HG03354 (cell line): Measurements from ENCODE around the gene AGAP3.

Experiments
- ATAC-seq: cut with Tn5 transposase; IDR thresholded peaks from one replicate; pipeline ENCODE4 v1.9.1; 2021; ENCODE audit warnings: mild to moderate bottlenecking; ENCODE audit not compliant: unreplicated experiment, poor library complexity, severe bottlenecking

Gene AGAP3

DNA sequence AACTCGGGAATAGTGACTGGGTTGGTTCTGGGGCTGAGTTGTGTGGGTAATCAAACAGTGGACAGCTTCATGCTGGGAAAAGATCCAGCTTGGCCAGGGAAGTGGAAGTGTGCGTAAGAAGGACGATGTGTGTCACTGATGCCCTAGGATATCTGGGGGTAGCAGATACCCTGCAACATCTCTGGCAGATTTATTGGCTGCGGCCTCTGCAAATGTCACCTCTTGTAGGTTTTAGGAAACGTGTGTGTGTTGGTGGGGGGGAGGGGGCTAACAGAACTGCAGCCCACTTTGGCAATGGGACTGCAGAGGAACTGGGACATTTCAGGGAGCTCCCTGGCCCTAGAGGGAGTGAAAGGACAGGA lies 965 bp upstream of the AGAP3 start:
- no peak for ATAC-seq

GRCh38 chr7:151086802-151087244 lies 548 bp downstream of the AGAP3 start:
- no peak for ATAC-seq

GRCh38 chr7:151087245-151088018 lies 1.2 kb downstream of the AGAP3 start:
- ATAC-seq: peak; percentile 14

GRCh38 chr7:151088019-151088855 lies 2.0 kb downstream of the AGAP3 start:
- ATAC-seq: no peak

GRCh38 chr7:151088856-151089699 lies 2.8 kb downstream of the AGAP3 start:
- ATAC-seq: no peak

GRCh38 chr7:151089893-151090730 lies 3.8 kb downstream of the AGAP3 start:
- ATAC-seq: no peak

- ATAC-seq: no peak
These were observed 4.7 kb downstream of the AGAP3 start for GRCh38 chr7:151091003-151091402.

- ATAC-seq: no peak
These were observed 5.2 kb downstream of the AGAP3 start for GRCh38 chr7:151091431-151091830.

GRCh38 chr7:151091988-151092387 lies 5.7 kb downstream of the AGAP3 start:
- ATAC-seq: no peak

DNA sequence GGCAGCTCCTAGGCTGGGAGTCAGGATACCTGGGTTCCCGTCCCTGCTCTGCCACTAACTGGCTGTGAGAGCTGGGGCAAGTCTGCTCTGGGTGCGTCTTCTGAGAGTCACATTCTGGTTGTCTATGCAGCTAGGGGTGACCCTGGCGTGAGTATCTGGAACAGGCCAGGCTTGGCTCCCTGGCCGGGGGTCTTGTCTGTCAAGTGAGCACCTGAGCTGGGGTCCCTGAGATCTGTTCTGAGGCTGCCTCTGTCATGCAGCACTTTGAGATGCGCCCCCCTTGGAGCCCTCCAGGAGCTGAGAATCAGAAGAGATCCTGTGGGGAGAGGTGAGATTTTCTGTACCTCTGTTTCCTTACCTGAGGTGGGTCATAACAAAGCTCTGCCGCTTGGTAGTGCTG lies 7.5 kb downstream of the AGAP3 start:
- no peak for ATAC-seq

DNA sequence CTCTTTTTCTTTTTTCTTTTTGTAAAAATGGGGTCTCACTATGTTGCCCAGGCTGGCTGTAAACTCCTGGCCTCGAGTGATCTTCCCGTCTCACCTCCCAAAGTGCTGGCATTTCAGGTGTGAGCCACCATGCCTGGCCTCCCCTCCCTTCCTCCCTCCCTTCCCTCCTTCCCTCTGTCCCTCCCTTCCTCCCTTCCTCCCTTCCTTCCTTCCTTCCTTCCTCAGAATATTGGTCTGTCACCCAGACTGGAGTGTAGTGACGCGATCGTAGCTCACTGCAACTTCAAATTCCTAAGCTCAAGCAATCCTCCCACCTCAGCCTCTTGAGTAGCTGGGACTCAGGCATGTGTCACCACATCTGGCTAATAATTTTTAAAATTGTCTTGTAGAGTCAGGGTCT lies 8.4 kb downstream of the AGAP3 start:
- ATAC-seq: no peak

- no peak for ATAC-seq
These were observed 9.0 kb downstream of the AGAP3 start for GRCh38 chr7:151095123-151095797.

DNA sequence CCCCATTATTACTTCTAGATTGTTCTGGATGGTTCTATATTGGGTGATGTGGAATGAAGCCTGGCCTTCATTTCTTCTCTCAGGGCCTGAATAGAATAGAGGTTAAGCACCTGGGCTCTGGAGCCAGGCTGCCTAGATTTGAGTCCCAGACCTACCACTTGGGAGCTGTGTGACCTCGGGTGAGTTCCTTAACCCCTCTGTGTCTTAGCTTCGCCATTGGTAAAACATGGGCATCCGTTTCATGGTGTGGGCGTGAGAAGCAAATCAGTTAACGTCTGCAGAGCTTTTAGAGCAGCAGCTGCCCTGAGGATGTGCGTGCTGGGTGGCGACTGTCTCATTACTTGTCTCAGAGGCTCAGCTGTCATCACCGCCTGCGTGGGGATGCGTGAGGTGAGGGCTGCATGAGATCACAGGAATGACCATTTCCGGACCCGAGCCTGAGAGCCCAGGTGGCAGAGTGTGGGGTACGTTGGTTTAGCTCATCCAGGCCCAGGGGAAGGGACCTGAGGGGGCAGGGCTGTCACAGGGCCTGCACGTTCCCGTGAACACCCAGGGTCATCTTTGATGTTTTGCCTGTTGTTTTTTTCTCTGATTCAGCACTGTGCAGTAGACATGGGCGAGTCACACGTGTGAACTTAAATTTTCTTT lies 9.7 kb downstream of the AGAP3 start:
- no peak for ATAC-seq

GRCh38 chr7:151099486-151100211 lies 13.4 kb downstream of the AGAP3 start:
- no peak for ATAC-seq

GRCh38 chr7:151100921-151101320 lies 14.6 kb downstream of the AGAP3 start:
- no peak for ATAC-seq

GRCh38 chr7:151101621-151102396 lies 15.5 kb downstream of the AGAP3 start:
- ATAC-seq: no peak

DNA sequence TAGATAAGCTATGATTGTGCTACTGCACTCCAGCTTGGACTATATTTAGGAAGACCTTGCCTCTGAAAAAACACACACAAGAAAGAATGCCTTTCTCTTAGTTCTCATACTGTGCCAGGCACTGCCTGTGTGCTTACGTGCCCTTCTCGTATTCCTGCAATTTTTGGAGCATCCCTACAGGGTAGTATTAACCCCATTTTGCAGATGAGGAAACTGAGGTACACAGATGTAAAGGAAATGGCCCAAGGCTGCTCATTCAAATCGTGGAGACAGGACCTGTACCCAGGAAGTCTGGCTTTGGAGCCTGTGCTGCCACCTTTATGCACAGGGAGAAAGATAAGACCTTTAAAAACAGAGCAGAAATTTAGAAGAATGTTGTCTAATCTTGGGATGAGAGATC lies 16.7 kb downstream of the AGAP3 start:
- ATAC-seq: no peak
